Measurements from ENCODE around the gene PDGFD. TPM values are rescaled to one million over a fixed set of nuclear protein-coding genes. Genes with fewer than 3 reads are reported as not detected.

The PDGFD gene
- polyA plus RNA-seq, 1 of the 3 experiments (the other 2 are of a cell fraction), result 4.8 TPM

- TF ChIP-seq EP300 (IDR thresholded peaks at IDR 0.05; ENCODE audit: borderline replicate concordance in 1 of 2, low read depth in 1 of 2, low read length in 1 of 2) (no peak), TEAD4 (IDR thresholded peaks at IDR 0.05; ENCODE audit: borderline replicate concordance, insufficient read depth) (no peak), MXI1 (IDR thresholded peaks at IDR 0.05; ENCODE audit: low read depth, low read length) (no peak), ELF1 (IDR thresholded peaks at IDR 0.05) (no peak)
Observed at GRCh38 chr11:104105155-104105554, 58.8 kb downstream of the PDGFD start (continued).

GRCh38 chr11:104104664-104105063 is 59.3 kb downstream of the PDGFD start:
- no peak overlapping the region for H3K9ac ChIP-seq
- H3F3A ChIP-seq (replicated peaks; ENCODE audit: insufficient read depth), result no peaks in the 10 kb centered on the region
- POLR2A ChIA-PET, result no interaction called here
- peaks cover 0 to 4% of the 10 kb centered on the region in 2 experiments; a peak in 2 of 4 replicates for H3K4me1 ChIP-seq (ENCODE audit: control insufficient read depth in 1 of 2, insufficient read depth in 2 of 2, low read depth in 1 of 2, low read length in 1 of 2)
- no peak overlapping the region for H3K4me2 ChIP-seq
- H4K20me1 ChIP-seq (ENCODE audit: insufficient read depth), result no peaks in the 10 kb centered on the region
- H2AFZ ChIP-seq (ENCODE audit: low read depth), result no peak overlapping the region
- 92% methylated on average over 3 of the region's 3 CpGs for WGBS (ENCODE audit: low lambda C conversion rate)
- H3K9me3 ChIP-seq, result no peaks in the 10 kb centered on the region
- H3K4me3 ChIP-seq (ENCODE audit: low read depth in 2 of 2, low read length in 1 of 2), result no peak overlapping the region
- no peak for DNase-seq
- CTCF ChIA-PET, result interaction anchor here (1.1 kb wide), 1 partner anchor 422 kb away, joined by 4 read pairs; no protein-coding TSS in a partner anchor
- no peaks in the 10 kb centered on the region for H3K79me2 ChIP-seq (ENCODE audit: insufficient read depth)
- H3K36me3 ChIP-seq (replicated peaks in 1 of 2; ENCODE audit: control insufficient read depth in 1 of 2, insufficient read depth in 2 of 2, low read length in 1 of 2), result no peaks in the 10 kb centered on the region
- TF ChIP-seq TAF1 (IDR thresholded peaks at IDR 0.05; ENCODE audit: borderline replicate concordance, low read depth, low read length) (no peak), CHD2 (IDR thresholded peaks at IDR 0.05; ENCODE audit: low read length, partially characterized antibody) (no peak), FOXJ3 (CRISPR knock-in tag; IDR thresholded peaks at IDR 0.05) (no peak), SIN3A (IDR thresholded peaks at IDR 0.05; ENCODE audit: borderline replicate concordance, low read depth, low read length) (no peak), YY1 (IDR thresholded peaks at IDR 0.05; ENCODE audit: low read depth) (no peak), TEAD4 (IDR thresholded peaks at IDR 0.05; ENCODE audit: borderline replicate concordance, insufficient read depth) (no peak), ELF1 (IDR thresholded peaks at IDR 0.05) (no peak), MEF2A (IDR thresholded peaks at IDR 0.05; ENCODE audit: borderline replicate concordance, low read depth) (no peak), JUND (IDR thresholded peaks at IDR 0.05) (no peak), NRF1 (IDR thresholded peaks at IDR 0.05; ENCODE audit: low read depth, low read length) (no peak), SMC3 (IDR thresholded peaks at IDR 0.05; ENCODE audit: low read depth, low read length) (no peak), TCF12 (IDR thresholded peaks at IDR 0.05) (no peak), EP300 (IDR thresholded peaks at IDR 0.05; ENCODE audit: borderline replicate concordance in 1 of 2, low read depth in 1 of 2, low read length in 1 of 2) (no peak)
- TF ChIP-seq, protein P1, sequence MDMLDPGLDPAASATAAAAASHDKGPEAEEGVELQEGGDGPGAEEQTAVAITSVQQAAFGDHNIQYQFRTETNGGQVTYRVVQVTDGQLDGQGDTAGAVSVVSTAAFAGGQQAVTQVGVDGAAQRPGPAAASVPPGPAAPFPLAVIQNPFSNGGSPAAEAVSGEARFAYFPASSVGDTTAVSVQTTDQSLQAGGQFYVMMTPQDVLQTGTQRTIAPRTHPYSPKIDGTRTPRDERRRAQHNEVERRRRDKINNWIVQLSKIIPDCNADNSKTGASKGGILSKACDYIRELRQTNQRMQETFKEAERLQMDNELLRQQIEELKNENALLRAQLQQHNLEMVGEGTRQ (IDR thresholded peaks at IDR 0.05; ENCODE audit: borderline replicate concordance, low read depth, low read length), result no peak
- TF ChIP-seq, protein P2, sequence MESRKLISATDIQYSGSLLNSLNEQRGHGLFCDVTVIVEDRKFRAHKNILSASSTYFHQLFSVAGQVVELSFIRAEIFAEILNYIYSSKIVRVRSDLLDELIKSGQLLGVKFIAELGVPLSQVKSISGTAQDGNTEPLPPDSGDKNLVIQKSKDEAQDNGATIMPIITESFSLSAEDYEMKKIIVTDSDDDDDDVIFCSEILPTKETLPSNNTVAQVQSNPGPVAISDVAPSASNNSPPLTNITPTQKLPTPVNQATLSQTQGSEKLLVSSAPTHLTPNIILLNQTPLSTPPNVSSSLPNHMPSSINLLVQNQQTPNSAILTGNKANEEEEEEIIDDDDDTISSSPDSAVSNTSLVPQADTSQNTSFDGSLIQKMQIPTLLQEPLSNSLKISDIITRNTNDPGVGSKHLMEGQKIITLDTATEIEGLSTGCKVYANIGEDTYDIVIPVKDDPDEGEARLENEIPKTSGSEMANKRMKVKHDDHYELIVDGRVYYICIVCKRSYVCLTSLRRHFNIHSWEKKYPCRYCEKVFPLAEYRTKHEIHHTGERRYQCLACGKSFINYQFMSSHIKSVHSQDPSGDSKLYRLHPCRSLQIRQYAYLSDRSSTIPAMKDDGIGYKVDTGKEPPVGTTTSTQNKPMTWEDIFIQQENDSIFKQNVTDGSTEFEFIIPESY (IDR thresholded peaks at IDR 0.05; ENCODE audit: borderline replicate concordance, low read depth), result no peak
- H3K27me3 ChIP-seq (ENCODE audit: insufficient read depth), result no peaks in the 10 kb centered on the region
- H3K9me2 ChIP-seq, result no peaks in the 10 kb centered on the region
- H3K27ac ChIP-seq (ENCODE audit: low read depth in 2 of 2, low read length in 1 of 2), result no peak overlapping the region
